H1 (cell line): ENCODE measurements around the gene TMEM9B. TPM values are rescaled to one million over a fixed set of nuclear protein-coding genes. Genes with fewer than 3 reads are reported as not detected.

Experiments used
- ASH2L ChIP-seq: fragments of 200-600, 300-600 bp; sonication (generic); IDR thresholded peaks from one replicate; pipeline ENCODE4 v1.7.1; 2017; ENCODE audit warnings: low read length
- CHD2 ChIP-seq: IDR thresholded peaks from 2 replicates; pipeline ENCODE4 v1.6.1; 2012; ENCODE audit warnings: low read length, improper control_type of control experiment
- E2F6 ChIP-seq: IDR thresholded peaks from 2 replicates; pipeline ENCODE4 v1.6.1; 2012; ENCODE audit warnings: inconsistent platforms
- FOSL1 ChIP-seq: IDR thresholded peaks from 2 replicates; pipeline ENCODE4 v1.6.1; 2011; ENCODE audit warnings: mild to moderate bottlenecking, low read depth, low read length, moderate library complexity; ENCODE audit not compliant: insufficient read depth
- RFX5 ChIP-seq: IDR thresholded peaks from 2 replicates; pipeline ENCODE4 v1.6.1; 2011; ENCODE audit warnings: low read depth, low read length, improper control_type of control experiment, borderline replicate concordance
- TEAD4 ChIP-seq: IDR thresholded peaks from 2 replicates; pipeline ENCODE4 v1.6.1; 2012; ENCODE audit warnings: low read depth, low read length, inconsistent platforms, mixed read lengths
- polyA plus RNA-seq, 7 experiments: library from polyadenylated mRNA; depleted of rRNA in 3 of 7; stranded (reverse) in 5 of 7; unstranded in 2 of 7; fragments of >200 nt in 5 of 7; fragments of 200-250 nt in 2 of 7; gene quantifications; 1 replicate in 5 of 7; 2 replicates in 1 of 7; 4 replicates in 1 of 7; pipeline versions ENCODE4 v1.2.1 to v1.2.3, GENCODE V29; 2011 to 2013; ENCODE audit warnings: missing spikeins in 2 of 7, mixed read lengths in 2 of 7
- total RNA-seq: library from RNA; stranded (reverse); fragmentation: NEBNext Ultra II Directional; extraction: Animal tissue kit (Norgen Biotek cat#: 25700); gene quantifications from 2 replicates; pipeline ENCODE4 v1.2.1, GENCODE V29; 2021

Gene TMEM9B
- total and polyA plus RNA-seq, 2 of the 8 experiments (the other 6 are each of a cell fraction or from before 2014, with no cell fraction given): 8.3 to 9.4 TPM

GRCh38 chr11:8911029-8911823 lies 53.0 kb downstream of the TMEM9B start, which contains the start of gene AKIP1 (continued):
- TF ChIP-seq E2F6: peak; percentile 49; the same call in 1 of the 2 replicates
- no peak for TF ChIP-seq FOSL1
- no peak for TF ChIP-seq CHD2
- no peak for TF ChIP-seq TEAD4
- TF ChIP-seq RFX5: no peak
- peak; percentile 83 for TF ChIP-seq ASH2L
- TF ChIP-seq, all 59 proteins: peak for 10
